ENCODE results near the gene TPTE2.
"Not testable (repeated sequence)": the region's sequence is repeated elsewhere in the genome, so short reads cannot be mapped to it uniquely, and the experiment has no call there.

Gene TPTE2

DNA sequence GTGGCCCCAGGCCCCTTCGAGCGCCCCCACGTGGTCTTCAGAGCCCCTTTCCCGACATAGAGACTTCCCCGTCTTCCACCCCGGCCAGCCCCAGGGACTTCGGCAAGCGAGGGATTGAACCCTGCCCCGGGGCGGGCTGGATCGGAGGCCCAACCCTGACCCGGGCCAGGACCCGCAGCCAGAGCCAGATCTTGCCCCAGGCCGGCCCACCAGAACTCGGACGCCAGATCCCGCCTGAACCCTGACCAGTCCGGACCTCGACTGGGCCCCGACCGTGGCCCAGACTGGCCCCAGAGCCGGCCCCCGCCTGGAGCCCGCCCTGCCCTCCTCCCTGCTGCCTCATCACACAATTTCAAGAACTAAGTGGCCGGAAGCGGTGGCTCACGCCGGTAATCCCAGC, 253 bp upstream of the TPTE2 start:
- no peak overlapping the region for H3K27ac ChIP-seq

DNA sequence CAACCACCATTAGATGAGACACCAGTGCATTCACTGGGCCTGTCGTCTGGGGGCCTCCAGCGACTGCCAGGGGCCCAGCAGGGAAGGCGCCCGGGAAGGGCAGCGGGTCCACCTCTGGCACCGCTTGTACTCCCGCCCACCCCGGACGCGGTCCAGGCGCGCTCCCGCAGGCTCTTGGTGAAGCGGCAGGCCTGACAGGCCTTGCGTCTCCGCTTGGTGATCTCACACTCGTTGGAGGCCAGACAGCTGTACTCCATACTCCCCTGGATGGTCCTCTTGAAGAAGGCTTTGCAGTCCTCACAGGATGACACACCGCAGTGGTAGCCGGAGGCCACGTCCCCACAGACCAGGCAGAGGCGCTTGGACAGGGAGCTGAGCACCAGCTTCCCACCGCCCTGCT, 660 bp downstream of the TPTE2 start:
- not testable (repeated sequence) for H4K20me1 ChIP-seq (ENCODE audit: insufficient read depth); H3K27me3 ChIP-seq (ENCODE audit: insufficient read depth, low read depth); H3K9ac ChIP-seq; H3K79me2 ChIP-seq (ENCODE audit: insufficient read depth, low read depth); H3K36me3 ChIP-seq (ENCODE audit: insufficient read depth); H3K4me2 ChIP-seq; H3K27ac ChIP-seq; H2AFZ ChIP-seq (ENCODE audit: low read depth); H3K4me3 ChIP-seq (IDR thresholded peaks at IDR 0.05; ENCODE audit: insufficient read depth, low read depth, low read length); H3K4me1 ChIP-seq (ENCODE audit: low read depth, poor library complexity, severe bottlenecking)

More for the DNA sequence above, 253 bp upstream of the TPTE2 start:
- Histone ChIP-seq H2AFZ (ENCODE audit: low read depth) (no peak overlapping the region), H3K27me3 (ENCODE audit: insufficient read depth, low read depth) (no peaks in the 10 kb centered on the region), H4K20me1 (ENCODE audit: insufficient read depth) (no peaks in the 10 kb centered on the region), H3K36me3 (ENCODE audit: insufficient read depth) (no peaks in the 10 kb centered on the region), H3K9ac (no peak overlapping the region), H3K4me2 (no peak overlapping the region), H3K4me1 (ENCODE audit: low read depth, poor library complexity, severe bottlenecking) (no peaks in the 10 kb centered on the region), H3K4me3 (IDR thresholded peaks at IDR 0.05; ENCODE audit: insufficient read depth, low read depth, low read length) (no peak overlapping the region), H3K79me2 (ENCODE audit: insufficient read depth, low read depth) (no peaks in the 10 kb centered on the region)
- no peak for TF ChIP-seq CTCF (conservative IDR thresholded peaks at IDR 0.05; ENCODE audit: low read depth, low read length)

DNA sequence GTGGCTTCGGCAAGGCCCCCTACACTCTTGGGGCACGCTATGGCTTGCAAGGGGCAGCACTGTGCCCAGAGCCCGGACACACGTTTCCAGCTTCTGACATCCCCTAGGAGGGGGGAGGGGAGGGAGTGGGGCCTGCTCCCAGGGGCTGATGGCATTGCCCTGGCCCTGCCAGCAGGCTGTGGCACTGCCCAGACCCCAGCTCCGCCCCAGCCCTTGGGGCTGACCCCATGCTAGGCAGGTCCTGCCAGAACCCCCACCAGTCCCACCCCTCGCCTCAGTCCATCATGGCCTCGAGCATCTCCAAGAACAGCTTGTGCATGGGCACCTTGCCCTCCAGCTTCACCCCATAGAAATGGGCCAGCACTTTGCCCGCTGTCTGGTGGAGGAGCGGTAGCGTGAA, 1.6 kb downstream of the TPTE2 start:
- not testable (repeated sequence) for H3K79me2 ChIP-seq (ENCODE audit: insufficient read depth, low read depth); H3K36me3 ChIP-seq (ENCODE audit: insufficient read depth); H3K4me2 ChIP-seq; H3K4me3 ChIP-seq (IDR thresholded peaks at IDR 0.05; ENCODE audit: insufficient read depth, low read depth, low read length); H3K27ac ChIP-seq; H3K4me1 ChIP-seq (ENCODE audit: low read depth, poor library complexity, severe bottlenecking); H2AFZ ChIP-seq (ENCODE audit: low read depth); H4K20me1 ChIP-seq (ENCODE audit: insufficient read depth); H3K27me3 ChIP-seq (ENCODE audit: insufficient read depth, low read depth); H3K9ac ChIP-seq

DNA sequence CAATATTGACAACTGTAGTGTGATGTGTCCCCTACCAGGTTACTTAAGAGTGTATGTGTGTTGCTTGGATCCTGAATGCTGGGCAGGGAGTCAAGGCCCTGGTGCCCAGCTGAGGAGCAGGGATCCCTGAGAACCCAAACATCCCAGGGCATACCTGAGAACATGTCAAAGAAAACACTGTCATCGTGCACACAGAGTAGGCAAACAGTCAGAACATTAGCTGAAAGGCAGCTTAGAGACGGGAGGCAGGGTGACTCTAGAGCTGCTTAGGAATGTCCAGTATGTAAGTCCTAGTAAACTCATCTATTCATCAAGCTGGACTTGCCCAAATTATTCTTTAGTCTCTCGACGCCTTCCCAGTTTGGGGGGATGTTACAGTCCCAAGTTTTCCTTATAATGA, 4.0 kb downstream of the TPTE2 start:
- not testable (repeated sequence) for H3K79me2 ChIP-seq (ENCODE audit: insufficient read depth, low read depth); H3K4me3 ChIP-seq (IDR thresholded peaks at IDR 0.05; ENCODE audit: insufficient read depth, low read depth, low read length); H3K27me3 ChIP-seq (ENCODE audit: insufficient read depth, low read depth); H3K4me1 ChIP-seq (ENCODE audit: low read depth, poor library complexity, severe bottlenecking); H3K4me2 ChIP-seq; H3K9ac ChIP-seq; H3K27ac ChIP-seq; H2AFZ ChIP-seq (ENCODE audit: low read depth); H4K20me1 ChIP-seq (ENCODE audit: insufficient read depth); H3K36me3 ChIP-seq (ENCODE audit: insufficient read depth)

- H3K4me3 ChIP-seq (IDR thresholded peaks at IDR 0.05; ENCODE audit: insufficient read depth, low read depth, low read length); H4K20me1 ChIP-seq (ENCODE audit: insufficient read depth); H3K4me2 ChIP-seq; H3K79me2 ChIP-seq (ENCODE audit: insufficient read depth, low read depth); H3K36me3 ChIP-seq (ENCODE audit: insufficient read depth); H3K4me1 ChIP-seq (ENCODE audit: low read depth, poor library complexity, severe bottlenecking); H3K27ac ChIP-seq; H3K27me3 ChIP-seq (ENCODE audit: insufficient read depth, low read depth); H3K9ac ChIP-seq; H2AFZ ChIP-seq (ENCODE audit: low read depth): not testable (repeated sequence)
These were observed 12.1 kb downstream of the TPTE2 start for GRCh38 chr13:19549245-19549644.

DNA sequence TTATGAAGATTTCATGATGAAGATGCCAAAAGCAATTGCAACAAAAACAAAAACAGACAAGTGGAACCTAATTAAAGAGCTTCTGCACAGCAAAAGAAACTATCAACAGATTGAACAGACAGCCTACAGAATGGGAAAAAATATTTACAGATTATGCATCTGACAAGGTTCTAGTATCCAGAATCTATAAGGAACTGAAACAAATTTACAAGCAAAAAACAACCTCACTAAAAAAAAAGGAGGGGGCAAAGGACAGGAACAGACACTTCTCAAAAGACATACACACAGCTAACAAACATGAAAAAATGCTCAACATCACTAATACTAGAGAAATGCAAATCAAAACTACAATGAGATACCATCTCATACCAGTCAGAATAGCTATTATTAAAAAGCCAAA, 35.7 kb downstream of the TPTE2 start:
- H3K9ac ChIP-seq; H3K4me3 ChIP-seq (IDR thresholded peaks at IDR 0.05; ENCODE audit: insufficient read depth, low read depth, low read length); H3K36me3 ChIP-seq (ENCODE audit: insufficient read depth); H3K4me2 ChIP-seq; H3K27ac ChIP-seq; H3K79me2 ChIP-seq (ENCODE audit: insufficient read depth, low read depth); H4K20me1 ChIP-seq (ENCODE audit: insufficient read depth); H3K27me3 ChIP-seq (ENCODE audit: insufficient read depth, low read depth); H2AFZ ChIP-seq (ENCODE audit: low read depth): not testable (repeated sequence)
- peaks cover 30% of the 10 kb centered on the region for H3K4me1 ChIP-seq (ENCODE audit: low read depth, poor library complexity, severe bottlenecking)

- peaks cover 53% of the 10 kb centered on the region for H3K4me1 ChIP-seq (ENCODE audit: low read depth, poor library complexity, severe bottlenecking)
- H3K27me3 ChIP-seq (ENCODE audit: insufficient read depth, low read depth), result no peaks in the 10 kb centered on the region
- H4K20me1 ChIP-seq (ENCODE audit: insufficient read depth), result no peaks in the 10 kb centered on the region
- H3K79me2 ChIP-seq (ENCODE audit: insufficient read depth, low read depth), result no peaks in the 10 kb centered on the region
- H3K27ac ChIP-seq, result peak overlapping the region; percentile 74
- H3K36me3 ChIP-seq (ENCODE audit: insufficient read depth), result no peaks in the 10 kb centered on the region
- H2AFZ ChIP-seq (ENCODE audit: low read depth), result peak overlapping the region; percentile 57
- H3K9ac ChIP-seq, result peak overlapping the region; percentile 6; the same call in 1 of the 2 replicates
- H3K4me3 ChIP-seq (IDR thresholded peaks at IDR 0.05; ENCODE audit: insufficient read depth, low read depth, low read length), result no peak overlapping the region
- TF ChIP-seq CTCF (conservative IDR thresholded peaks at IDR 0.05; ENCODE audit: low read depth, low read length), result no peak
- peak overlapping the region; percentile 74 for H3K4me2 ChIP-seq
These were observed 42.3 kb downstream of the TPTE2 start for GRCh38 chr13:19519049-19519448.

DNA sequence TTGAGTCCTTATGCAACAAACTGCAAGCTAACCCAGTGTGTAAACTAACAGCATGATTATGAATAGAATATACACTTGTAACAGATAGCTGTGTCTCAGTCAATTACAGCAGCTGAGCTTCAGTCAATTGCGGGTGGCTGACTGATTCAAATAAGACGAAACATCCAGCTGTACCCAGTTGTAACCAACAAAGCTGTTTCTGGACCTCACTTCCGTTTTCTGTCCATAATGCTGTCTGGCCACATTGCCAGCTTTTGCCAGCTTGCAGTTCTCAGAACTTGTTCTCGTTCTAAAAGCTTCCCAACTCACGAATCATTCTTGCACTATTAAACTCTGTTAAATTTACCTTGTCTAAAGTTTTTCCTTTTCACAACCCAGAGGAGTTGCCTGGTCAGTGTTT, 53.7 kb downstream of the TPTE2 start:
- Histone ChIP-seq H3K27ac (peak overlapping the region; percentile 96), H3K4me2 (peak overlapping the region; percentile 84), H3K4me1 (ENCODE audit: low read depth, poor library complexity, severe bottlenecking) (peaks cover 14% of the 10 kb centered on the region), H3K9ac (peak overlapping the region; percentile 62; the same call in 1 of the 2 replicates), H2AFZ (ENCODE audit: low read depth) (peak overlapping the region; percentile 40; the same call in 1 of the 2 replicates)
- H3K79me2 ChIP-seq (ENCODE audit: insufficient read depth, low read depth); H3K27me3 ChIP-seq (ENCODE audit: insufficient read depth, low read depth); H3K4me3 ChIP-seq (IDR thresholded peaks at IDR 0.05; ENCODE audit: insufficient read depth, low read depth, low read length); H3K36me3 ChIP-seq (ENCODE audit: insufficient read depth); H4K20me1 ChIP-seq (ENCODE audit: insufficient read depth): not testable (repeated sequence)

- not testable (repeated sequence) for H3K27me3 ChIP-seq (ENCODE audit: insufficient read depth, low read depth); H3K27ac ChIP-seq; H4K20me1 ChIP-seq (ENCODE audit: insufficient read depth); H3K36me3 ChIP-seq (ENCODE audit: insufficient read depth); H3K4me1 ChIP-seq (ENCODE audit: low read depth, poor library complexity, severe bottlenecking); H2AFZ ChIP-seq (ENCODE audit: low read depth); H3K4me2 ChIP-seq; H3K79me2 ChIP-seq (ENCODE audit: insufficient read depth, low read depth); H3K4me3 ChIP-seq (IDR thresholded peaks at IDR 0.05; ENCODE audit: insufficient read depth, low read depth, low read length); H3K9ac ChIP-seq
These were observed 101.2 kb downstream of the TPTE2 start for GRCh38 chr13:19460126-19460525.

Measured in KMS-11 (cell line).